HCT116 (cell line): Measurements from ENCODE around the gene MYO7A. TPM values are rescaled to one million over a fixed set of nuclear protein-coding genes. Genes with fewer than 3 reads are reported as not detected.

Source experiments
- ATAC-seq: fragments of 200-7000 bp; cut with Tn5 transposase; 2 replicates; pipeline ENCODE4 v1.9.1; 2020; ENCODE audit warnings: mild to moderate bottlenecking, moderate library complexity
- BruUV-seq: library from RNA; stranded (reverse); fragments of 400-500 nt; replicated peaks from 2 replicates; lab custom pipeline; 2021; lab: Mats Ljungman, UMichigan
- CTCF ChIA-PET: fragments of 300-600 bp; sonication (Branson Sonifier 250); formaldehyde crosslinking; loops from one replicate; lab custom pipeline; 2021; ENCODE audit warnings: antibody characterized with exemption; lab: Charles Lee
- POLR2A ChIA-PET: fragments of 300-600, 350-600 bp; sonication (Branson Sonifier 250); formaldehyde crosslinking; loops from one replicate; lab custom pipeline; 2021; ENCODE audit warnings: antibody characterized with exemption; lab: Charles Lee
- RAD21 ChIA-PET, 2 experiments: fragments of 300-600 bp; sonication (Branson Sonifier 250); formaldehyde crosslinking; loops; one replicate each; lab custom pipeline; 2023; ENCODE audit warnings: low total read pairs in 2 of 2; ENCODE audit not compliant: uncharacterized antibody in 2 of 2, unreplicated experiment in 2 of 2, low non-redundant PET in 1 of 2; lab: Charles Lee
- DNase-seq: peaks from one replicate; pipeline ENCODE4 v3.0.0-alpha.2; 2010; ENCODE audit warnings: low read depth, low spot score
- H2AFZ ChIP-seq: fragments of 200-600 bp; shearing (Covaris generic), sonication (generic); 2 replicates; pipeline ENCODE4 v1.6.1; 2017; ENCODE audit warnings: low read depth, mixed run types, mixed read lengths, antibody characterized with exemption, low read length; ENCODE audit not compliant: poor library complexity, severe bottlenecking
- H3K27ac ChIP-seq: 2 replicates; pipeline ENCODE4 v1.5.1; 2012; ENCODE audit warnings: low read depth, low read length
- H3K27me3 ChIP-seq: fragments of 200-600 bp; sonication (generic); 2 replicates; pipeline ENCODE4 v1.6.1; 2016; ENCODE audit warnings: mixed run types, low read length, mixed read lengths; ENCODE audit not compliant: insufficient read depth
- H3K36me3 ChIP-seq, 2 experiments: fragments of 200-500 bp in 1 of 2; fragments of 200-600 bp in 1 of 2; sonication (Bioruptor generic) in 1 of 2; sonication (generic) in 1 of 2; 2 replicates each; pipeline versions ENCODE4 v1.5.1 to v1.6.1; 2014 to 2016; ENCODE audit warnings: low read length in 2 of 2, inconsistent platforms in 1 of 2, mixed read lengths in 1 of 2, mixed run types in 1 of 2; ENCODE audit not compliant: insufficient read depth in 2 of 2, control insufficient read depth in 1 of 2
- H3K4me1 ChIP-seq, 2 experiments: fragments of 200-600 bp in 1 of 2; sonication (generic) in 1 of 2; 2 replicates each; pipeline versions ENCODE4 v1.5.1 to v1.6.1; 2012 to 2017; ENCODE audit warnings: low read length in 2 of 2, inconsistent platforms in 1 of 2, mild to moderate bottlenecking in 1 of 2, mixed read lengths in 1 of 2, mixed run types in 1 of 2, moderate library complexity in 1 of 2; ENCODE audit not compliant: insufficient read depth in 2 of 2, control insufficient read depth in 1 of 2
- H3K4me2 ChIP-seq: fragments of 200-600 bp; sonication (generic); 2 replicates; pipeline ENCODE4 v1.6.1; 2017; ENCODE audit warnings: mixed run types, low read length, mixed read lengths
- H3K4me3 ChIP-seq, 2 experiments: fragments of 200-600 bp in 1 of 2; sonication (generic) in 1 of 2; replicated peaks in 1 of 2; 2 replicates each; pipeline ENCODE4 v1.5.1; 2011 to 2016; ENCODE audit warnings: low read length in 2 of 2, control low read depth in 1 of 2, low read depth in 1 of 2, mild to moderate bottlenecking in 1 of 2, mixed read lengths in 1 of 2, mixed run types in 1 of 2
- H3K79me2 ChIP-seq: fragments of 200-600 bp; sonication (generic); 2 replicates; pipeline ENCODE4 v1.6.1; 2017; ENCODE audit warnings: mild to moderate bottlenecking, mixed run types, low read length, moderate library complexity, mixed read lengths; ENCODE audit not compliant: insufficient read depth
- H3K9ac ChIP-seq: fragments of 200-600 bp; sonication (generic); 2 replicates; pipeline ENCODE4 v1.6.1; 2016; ENCODE audit warnings: low read length, mixed read lengths
- H3K9me2 ChIP-seq: fragments of 200-600 bp; sonication (generic), shearing (Covaris generic); 2 replicates; pipeline ENCODE4 v1.6.1; 2017; ENCODE audit warnings: mixed run types, mild to moderate bottlenecking, moderate library complexity; ENCODE audit not compliant: insufficient read depth
- H3K9me3 ChIP-seq, 2 experiments: fragments of 200-500 bp in 1 of 2; fragments of 200-600 bp in 1 of 2; sonication (Bioruptor generic) in 1 of 2; sonication (generic) in 1 of 2; 2 replicates each; pipeline ENCODE4 v1.6.1; 2014 to 2017; ENCODE audit warnings: low read length in 2 of 2, mixed read lengths in 2 of 2, inconsistent platforms in 1 of 2, low read depth in 1 of 2, mild to moderate bottlenecking in 1 of 2, mixed run types in 1 of 2, moderate library complexity in 1 of 2; ENCODE audit not compliant: control insufficient read depth in 1 of 2, insufficient read depth in 1 of 2
- H4K20me1 ChIP-seq: fragments of 200-600 bp; sonication (generic), shearing (Covaris generic); 2 replicates; pipeline ENCODE4 v1.6.1; 2017; ENCODE audit warnings: mixed run types, mild to moderate bottlenecking, moderate library complexity; ENCODE audit not compliant: insufficient read depth
- CBX3 ChIP-seq: IDR thresholded peaks from 2 replicates; pipeline ENCODE4 v1.6.1; 2012; ENCODE audit warnings: low read depth
- CEBPB ChIP-seq: IDR thresholded peaks from 2 replicates; pipeline ENCODE4 v1.6.1; 2012; ENCODE audit warnings: low read depth
- EGR1 ChIP-seq: IDR thresholded peaks from 2 replicates; pipeline ENCODE4 v1.6.1; 2012; ENCODE audit warnings: low read depth
- ELF1 ChIP-seq: IDR thresholded peaks from 2 replicates; pipeline ENCODE4 v1.6.1; 2012; ENCODE audit warnings: low read depth, borderline replicate concordance
- EZH2 ChIP-seq: fragments of 200-600 bp; sonication (generic); IDR thresholded peaks from 2 replicates; pipeline ENCODE4 v1.6.1; 2017; ENCODE audit warnings: antibody characterized with exemption, mixed run types
- EZH2phosphoT487 ChIP-seq: fragments of 200-600 bp; IDR thresholded peaks from 2 replicates; pipeline ENCODE4 v1.6.1; 2018; ENCODE audit warnings: antibody characterized with exemption, borderline replicate concordance
- FOSL1 ChIP-seq: IDR thresholded peaks from 2 replicates; pipeline ENCODE4 v1.6.1; 2012; ENCODE audit warnings: low read depth
- JUND ChIP-seq: IDR thresholded peaks from 2 replicates; pipeline ENCODE4 v1.6.1; 2012
- MAX ChIP-seq: IDR thresholded peaks from 2 replicates; pipeline ENCODE4 v1.6.1; 2012
- POLR2A ChIP-seq: IDR thresholded peaks from 2 replicates; pipeline ENCODE4 v1.7.0; 2011; ENCODE audit warnings: borderline replicate concordance; ENCODE audit not compliant: insufficient read depth, insufficient read length; ENCODE audit errors: extremely low read depth
- POLR2AphosphoS5 ChIP-seq: IDR thresholded peaks from 2 replicates; pipeline ENCODE4 v1.6.1; 2011; ENCODE audit warnings: mild to moderate bottlenecking, low read depth, low read length, moderate library complexity
- RAD21 ChIP-seq: IDR thresholded peaks from 2 replicates; pipeline ENCODE4 v1.6.1; 2012; ENCODE audit warnings: low read depth, mild to moderate bottlenecking
- SIN3A ChIP-seq: IDR thresholded peaks from 2 replicates; pipeline ENCODE4 v1.6.1; 2012; ENCODE audit warnings: low read depth
- SRF ChIP-seq: IDR thresholded peaks from 2 replicates; pipeline ENCODE4 v1.6.1; 2012; ENCODE audit warnings: low read depth
- TCF7L2 ChIP-seq: IDR thresholded peaks from 2 replicates; pipeline ENCODE4 v1.7.0; 2011; ENCODE audit warnings: borderline replicate concordance, inconsistent platforms; ENCODE audit not compliant: insufficient read depth, insufficient read length; ENCODE audit errors: extremely low read depth
- ZFX ChIP-seq: fragments of 450-650 bp; IDR thresholded peaks from 2 replicates; pipeline ENCODE4 v1.6.1; 2017
- intact Hi-C: fragments of 100-400 bp; cut with micrococcal nuclease; formaldehyde crosslinking; loops from 2 replicates; pipeline ENCODE4 v1.10.0; 2022
- total RNA-seq: library from RNA; stranded (reverse); gene quantifications from one replicate; pipeline ENCODE4 v1.2.1, GENCODE V29; 2021; ENCODE audit not compliant: unreplicated experiment
- TF ChIP-seq, protein P1 (sequence below), 3 experiments: fragments of 200-600 bp in 1 of 3; sonication (generic) in 1 of 3; IDR thresholded peaks in 2 of 3; conservative IDR thresholded peaks in 1 of 3; 2 replicates each; pipeline ENCODE4 v1.5.1; 2012 to 2017; ENCODE audit warnings: low read depth in 2 of 3, low read length in 2 of 3, antibody characterized with exemption in 1 of 3, borderline replicate concordance in 1 of 3, control low read depth in 1 of 3, mild to moderate bottlenecking in 1 of 3, mixed read lengths in 1 of 3, mixed run types in 1 of 3, moderate library complexity in 1 of 3; ENCODE audit not compliant: insufficient read depth in 1 of 3

MYO7A gene
- total RNA-seq, 1 experiment from 2014 or later: 1.8 TPM

DNA sequence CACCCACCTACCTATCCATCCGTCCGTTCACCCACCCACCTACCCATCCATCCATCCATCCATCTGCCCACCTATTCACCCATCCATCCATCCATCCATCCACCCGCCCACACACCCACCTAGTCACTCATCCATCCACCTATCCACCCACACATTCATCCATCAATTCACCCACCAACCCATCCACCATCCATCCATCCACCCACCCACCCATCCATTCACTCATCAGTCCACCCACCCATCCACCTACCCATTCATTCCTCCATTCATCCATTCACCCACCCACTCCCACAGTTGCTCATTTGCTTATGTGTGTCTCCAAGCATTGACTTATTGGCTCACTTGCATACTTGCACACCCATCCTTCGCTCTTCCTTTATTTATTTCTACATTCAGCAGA, 50.1 kb downstream of the MYO7A start:
- ChIA-PET CTCF (no interaction called here), POLR2A (no interaction called here), RAD21 (no interaction called here)
- intact Hi-C loops: no loop called here
- no peaks in the 10 kb centered on the region for H4K20me1 ChIP-seq
- ATAC-seq (no peak), DNase-seq (no peak)
- no peaks in the 10 kb centered on the region for H3K9me2 ChIP-seq
- no peak overlapping the region for H3K27ac ChIP-seq
- no peaks in the 10 kb centered on the region for H3K36me3 ChIP-seq
- H2AFZ ChIP-seq: no peak overlapping the region
- H3K4me1 ChIP-seq: no peaks in the 10 kb centered on the region
- H3K4me2 ChIP-seq: no peak overlapping the region
- TF ChIP-seq SIN3A (no peak), EZH2 (no peak), SRF (no peak), JUND (no peak), CEBPB (no peak), ELF1 (no peak), POLR2AphosphoS5 (no peak), POLR2A (no peak), CBX3 (no peak), MAX (no peak), TCF7L2 (no peak), FOSL1 (no peak), ZFX (no peak), EZH2phosphoT487 (no peak), EGR1 (no peak), RAD21 (no peak)
- TF ChIP-seq, protein P1, sequence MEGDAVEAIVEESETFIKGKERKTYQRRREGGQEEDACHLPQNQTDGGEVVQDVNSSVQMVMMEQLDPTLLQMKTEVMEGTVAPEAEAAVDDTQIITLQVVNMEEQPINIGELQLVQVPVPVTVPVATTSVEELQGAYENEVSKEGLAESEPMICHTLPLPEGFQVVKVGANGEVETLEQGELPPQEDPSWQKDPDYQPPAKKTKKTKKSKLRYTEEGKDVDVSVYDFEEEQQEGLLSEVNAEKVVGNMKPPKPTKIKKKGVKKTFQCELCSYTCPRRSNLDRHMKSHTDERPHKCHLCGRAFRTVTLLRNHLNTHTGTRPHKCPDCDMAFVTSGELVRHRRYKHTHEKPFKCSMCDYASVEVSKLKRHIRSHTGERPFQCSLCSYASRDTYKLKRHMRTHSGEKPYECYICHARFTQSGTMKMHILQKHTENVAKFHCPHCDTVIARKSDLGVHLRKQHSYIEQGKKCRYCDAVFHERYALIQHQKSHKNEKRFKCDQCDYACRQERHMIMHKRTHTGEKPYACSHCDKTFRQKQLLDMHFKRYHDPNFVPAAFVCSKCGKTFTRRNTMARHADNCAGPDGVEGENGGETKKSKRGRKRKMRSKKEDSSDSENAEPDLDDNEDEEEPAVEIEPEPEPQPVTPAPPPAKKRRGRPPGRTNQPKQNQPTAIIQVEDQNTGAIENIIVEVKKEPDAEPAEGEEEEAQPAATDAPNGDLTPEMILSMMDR (IDR thresholded peaks at IDR 0.05 in 2 of 3, conservative IDR thresholded peaks at IDR 0.05 in 1 of 3; ENCODE audit: borderline replicate concordance in 1 of 3, insufficient read depth in 1 of 3, low read depth in 2 of 3, low read length in 2 of 3): no peak
- no peaks in the 10 kb centered on the region for H3K27me3 ChIP-seq
- no peaks in the 10 kb centered on the region for H3K9me3 ChIP-seq
- no peak overlapping the region for H3K4me3 ChIP-seq
- H3K79me2 ChIP-seq: no peaks in the 10 kb centered on the region
- no peak overlapping the region for H3K9ac ChIP-seq
- no TSS peak for BruUV-seq
